Hepatocyte (in vitro differentiated cells): ENCODE results near the gene ATP6V1B1. TPM values are rescaled to one million over a fixed set of nuclear protein-coding genes. Genes with fewer than 3 reads are reported as not detected.

ENCODE experiments used
- DNase-seq: peaks from one replicate; pipeline ENCODE4 v3.0.0-alpha.2; 2016; ENCODE audit warnings: low spot score
- H2AFZ ChIP-seq: fragments of 200-600 bp; sonication (generic); 2 replicates; pipeline ENCODE4 v1.6.0; 2016; ENCODE audit warnings: antibody characterized with exemption, mild to moderate bottlenecking
- H3K27ac ChIP-seq: fragments of 200-600 bp; sonication (generic); 2 replicates; pipeline ENCODE4 v1.5.1; 2016; ENCODE audit warnings: mild to moderate bottlenecking
- H3K27me3 ChIP-seq: fragments of 200-600 bp; sonication (generic); 2 replicates; pipeline ENCODE4 v1.6.1; 2016
- H3K36me3 ChIP-seq: fragments of 200-600 bp; sonication (generic); replicated peaks from 2 replicates; pipeline ENCODE4 v1.5.1; 2016; ENCODE audit warnings: low read depth; ENCODE audit not compliant: insufficient read depth
- H3K4me1 ChIP-seq: fragments of 200-600 bp; sonication (generic); 2 replicates; pipeline ENCODE4 v1.5.1; 2016; ENCODE audit warnings: mild to moderate bottlenecking, moderate library complexity; ENCODE audit not compliant: insufficient read depth
- H3K4me2 ChIP-seq: fragments of 200-600 bp; sonication (generic); 2 replicates; pipeline ENCODE4 v1.6.0; 2016
- H3K4me3 ChIP-seq: fragments of 200-600 bp; sonication (generic); 2 replicates; pipeline ENCODE4 v1.5.1; 2016; ENCODE audit warnings: mild to moderate bottlenecking
- H3K79me2 ChIP-seq: fragments of 200-600 bp; sonication (generic); 2 replicates; pipeline ENCODE4 v1.6.0; 2017; ENCODE audit warnings: mild to moderate bottlenecking
- H3K9me2 ChIP-seq: fragments of 200-600 bp; sonication (generic); replicated peaks from 2 replicates; pipeline ENCODE4 v1.6.0; 2017; ENCODE audit warnings: mild to moderate bottlenecking; ENCODE audit not compliant: insufficient read depth
- H3K9me3 ChIP-seq: fragments of 200-600 bp; sonication (generic); 2 replicates; pipeline ENCODE4 v1.5.1; 2016; ENCODE audit warnings: low read depth, mild to moderate bottlenecking
- H4K20me1 ChIP-seq: fragments of 200-600 bp; sonication (generic); 2 replicates; pipeline ENCODE4 v1.6.0; 2016; ENCODE audit warnings: mild to moderate bottlenecking; ENCODE audit not compliant: insufficient read depth, poor library complexity, severe bottlenecking
- CTCF ChIP-seq: fragments of 200-600 bp; sonication (generic); IDR thresholded peaks from 2 replicates; pipeline ENCODE4 v1.5.1; 2016; ENCODE audit warnings: antibody characterized with exemption, mild to moderate bottlenecking; ENCODE audit not compliant: poor library complexity
- EZH2 ChIP-seq: fragments of 200-600 bp; sonication (generic); IDR thresholded peaks from 2 replicates; pipeline ENCODE4 v1.6.1; 2016; ENCODE audit warnings: antibody characterized with exemption, mild to moderate bottlenecking, borderline replicate concordance
- EZH2phosphoT487 ChIP-seq: fragments of 200-600 bp; sonication (generic); IDR thresholded peaks from one replicate; pipeline ENCODE4 v1.6.1; 2018; ENCODE audit warnings: antibody characterized with exemption, mild to moderate bottlenecking, low read depth, moderate library complexity; ENCODE audit not compliant: unreplicated experiment, severe bottlenecking
- WGBS: methylation state at CpG from one replicate; pipeline ENCODE4 v1.1.6; 2016; ENCODE audit warnings: low lambda C conversion rate; ENCODE audit errors: missing lambda C conversion rate; 5-methylcytosine and 5-hydroxymethylcytosine counted together
- polyA plus RNA-seq: library from polyadenylated mRNA; unstranded; fragments of >200 nt; fragmentation: Nextera tagmentation; extraction: Ambion mirVana; gene quantifications from 2 replicates; pipeline ENCODE4 v1.2.1, GENCODE V29; 2016
- total RNA-seq: library from RNA; depleted of rRNA; stranded (reverse); fragments of >200 nt; gene quantifications from 2 replicates; pipeline ENCODE4 v1.2.3, GENCODE V29; 2014

The ATP6V1B1 gene
- total and polyA plus RNA-seq, 2 experiments from 2014 or later, result 1.7 to 2.9 TPM

- Histone ChIP-seq H3K36me3 (no peaks in the 10 kb centered on the region), H3K9me2 (no peaks in the 10 kb centered on the region), H3K27me3 (peaks cover 25% of the 10 kb centered on the region), H4K20me1 (no peaks in the 10 kb centered on the region), H3K79me2 (no peaks in the 10 kb centered on the region), H3K27ac (no peak overlapping the region), H3K4me2 (no peak overlapping the region), H3K4me1 (no peaks in the 10 kb centered on the region), H3K4me3 (no peak overlapping the region), H2AFZ (no peak overlapping the region), H3K9me3 (no peaks in the 10 kb centered on the region)
- TF ChIP-seq CTCF (peak; percentile 85), EZH2 (no peak)
- WGBS, result 29% methylated on average over 16 of the region's 16 CpGs
- peak; percentile 85 for DNase-seq
These were observed 15.9 kb upstream of the ATP6V1B1 start for GRCh38 chr2:70919672-70920366.

- Histone ChIP-seq H2AFZ (no peak overlapping the region), H3K79me2 (no peaks in the 10 kb centered on the region), H3K27ac (no peak overlapping the region), H3K4me1 (no peaks in the 10 kb centered on the region), H3K9me3 (no peaks in the 10 kb centered on the region), H4K20me1 (no peaks in the 10 kb centered on the region), H3K4me2 (no peak overlapping the region), H3K9me2 (no peaks in the 10 kb centered on the region), H3K36me3 (no peaks in the 10 kb centered on the region), H3K27me3 (peaks cover 19% of the 10 kb centered on the region), H3K4me3 (no peak overlapping the region)
- TF ChIP-seq EZH2 (no peak), EZH2phosphoT487 (no peak), CTCF (no peak)
- no peak for DNase-seq
- WGBS, result 92% methylated on average over 3 of the region's 3 CpGs
These were observed 15.4 kb upstream of the ATP6V1B1 start for GRCh38 chr2:70920367-70920715.

GRCh38 chr2:70921031-70921430 is 14.7 kb upstream of the ATP6V1B1 start:
- H3K4me3 ChIP-seq, result no peak overlapping the region
- H3K4me1 ChIP-seq, result no peaks in the 10 kb centered on the region
- TF ChIP-seq EZH2 (no peak), CTCF (no peak), EZH2phosphoT487 (no peak)
- H3K27me3 ChIP-seq, result peaks cover 16% of the 10 kb centered on the region
- no peaks in the 10 kb centered on the region for H4K20me1 ChIP-seq
- no peak overlapping the region for H3K4me2 ChIP-seq
- H2AFZ ChIP-seq, result no peak overlapping the region
- no peak overlapping the region for H3K27ac ChIP-seq
- H3K9me2 ChIP-seq, result no peaks in the 10 kb centered on the region
- no peaks in the 10 kb centered on the region for H3K79me2 ChIP-seq
- DNase-seq, result peak; percentile 2
- H3K9me3 ChIP-seq, result no peaks in the 10 kb centered on the region
- H3K36me3 ChIP-seq, result no peaks in the 10 kb centered on the region
- over 99% methylated on average over 12 of the region's 12 CpGs for WGBS

- Histone ChIP-seq H3K9me2 (no peaks in the 10 kb centered on the region), H3K4me3 (no peak overlapping the region), H3K79me2 (no peaks in the 10 kb centered on the region), H3K36me3 (no peaks in the 10 kb centered on the region), H3K27ac (no peak overlapping the region), H2AFZ (no peak overlapping the region), H3K27me3 (peaks cover 7% of the 10 kb centered on the region), H3K4me1 (no peaks in the 10 kb centered on the region), H4K20me1 (no peaks in the 10 kb centered on the region), H3K4me2 (no peak overlapping the region), H3K9me3 (no peaks in the 10 kb centered on the region)
- 23% methylated on average over 2 of the region's 2 CpGs for WGBS
- TF ChIP-seq EZH2 (no peak), EZH2phosphoT487 (no peak), CTCF (no peak)
- peak; percentile 23 for DNase-seq
These were observed 13.9 kb upstream of the ATP6V1B1 start for GRCh38 chr2:70921839-70922234.
